COR-L47 (cell line): ENCODE results near the gene EFNA5.

Experiments
- DNase-seq: peaks from one replicate; lab custom pipeline; 2025; lab: John Stamatoyannopoulos, UW

Gene EFNA5

DNA sequence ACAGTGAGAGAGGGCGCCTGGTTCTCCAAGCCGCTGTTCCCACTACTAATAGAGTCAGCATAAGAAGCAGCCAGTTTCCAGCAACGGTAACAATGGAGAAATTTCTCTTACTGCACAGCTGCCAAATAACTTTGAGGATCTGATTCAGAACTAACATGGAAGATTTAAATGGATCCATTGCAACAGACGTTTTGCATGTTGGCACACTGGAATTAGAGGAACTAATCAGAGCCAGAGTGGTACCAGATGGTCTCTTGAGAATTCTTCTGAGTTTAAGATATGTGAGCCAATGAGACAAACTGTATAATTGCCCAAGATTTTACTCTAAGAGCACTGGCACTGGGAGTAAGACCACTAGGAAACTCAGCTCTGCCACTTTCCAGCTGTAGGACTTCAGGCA, 186.5 kb downstream of the EFNA5 start:
- DNase-seq = no peak

DNA sequence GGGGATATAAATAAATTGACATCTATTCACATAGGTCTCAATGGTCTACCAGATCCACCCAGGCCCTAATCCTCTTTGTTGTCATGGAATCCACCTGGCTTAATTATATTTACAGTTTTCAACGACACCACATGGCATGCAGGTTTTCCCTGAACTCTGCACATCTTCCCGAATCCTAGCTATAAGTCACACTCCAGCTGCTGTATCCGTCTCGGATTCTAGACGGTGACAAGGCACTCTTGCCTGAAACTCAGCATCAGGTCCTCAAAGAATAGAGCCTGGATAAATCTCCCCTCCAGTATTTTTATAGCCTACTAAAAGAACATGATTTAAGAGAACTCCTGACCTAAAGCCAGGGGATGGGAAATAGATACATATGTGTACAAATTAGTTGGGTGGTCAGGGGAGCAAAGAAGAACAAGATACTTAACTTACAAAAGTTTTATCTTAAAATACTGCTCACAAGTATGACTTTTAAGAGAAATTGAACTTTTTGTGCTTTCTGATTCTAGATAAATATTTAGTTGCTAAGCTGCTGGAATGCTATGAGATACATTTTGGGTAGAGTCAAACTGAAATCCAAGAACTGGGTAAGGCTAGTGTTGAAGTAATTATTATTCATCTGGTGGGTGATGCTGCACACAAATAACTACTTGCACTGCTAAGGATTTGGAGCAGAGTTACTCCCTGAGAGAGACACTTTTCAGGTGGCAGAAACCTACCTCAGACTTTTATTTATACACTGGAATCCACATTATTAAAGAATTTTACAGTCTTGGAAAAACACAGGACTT, 187.3 kb downstream of the EFNA5 start:
- peak; percentile 29 for DNase-seq

DNA sequence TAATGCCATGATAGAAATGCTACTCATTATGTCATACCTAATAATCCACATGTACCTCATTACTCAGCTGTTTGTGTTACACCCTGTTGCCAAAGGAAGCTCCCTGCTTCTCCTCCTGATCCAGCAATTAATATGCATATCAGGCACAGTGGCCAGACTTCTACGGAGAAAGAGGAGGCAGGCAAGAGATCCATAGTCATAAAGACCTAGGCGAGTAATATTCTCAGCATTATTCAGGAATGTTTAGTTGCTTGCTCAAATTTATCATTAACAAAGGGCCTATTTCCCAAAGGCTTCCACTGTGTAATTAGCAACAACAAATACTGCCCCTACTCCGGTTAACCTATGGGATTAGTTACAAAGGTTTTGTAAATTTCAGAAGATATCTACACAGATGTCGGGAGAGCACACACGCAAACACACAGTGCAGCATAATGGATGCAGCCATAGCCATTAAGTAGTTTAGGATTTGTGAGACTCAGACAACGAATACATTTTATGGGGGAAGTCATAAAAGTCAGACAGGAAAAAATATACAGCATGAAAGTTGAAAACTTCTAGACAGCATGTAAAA, 192.6 kb downstream of the EFNA5 start:
- no peak for DNase-seq

DNA sequence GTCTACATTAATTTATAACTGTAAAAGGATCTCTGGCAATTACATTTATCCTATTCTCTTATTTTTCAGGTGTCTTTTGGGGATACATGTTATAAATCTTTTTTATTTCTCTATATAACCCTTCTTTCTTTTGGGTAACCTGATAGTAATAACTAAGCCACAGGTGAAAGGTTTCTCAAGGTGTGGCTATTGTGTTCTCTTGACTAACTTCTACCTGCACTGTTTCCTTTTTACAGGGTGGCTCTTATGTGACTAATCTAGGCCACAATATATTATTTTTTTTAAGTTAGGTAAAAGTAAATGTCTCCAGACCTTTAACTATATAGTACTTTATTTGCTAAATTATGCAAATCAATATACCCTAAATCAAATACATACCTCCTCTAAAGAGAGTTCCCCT, 193.2 kb downstream of the EFNA5 start:
- no peak for DNase-seq

DNA sequence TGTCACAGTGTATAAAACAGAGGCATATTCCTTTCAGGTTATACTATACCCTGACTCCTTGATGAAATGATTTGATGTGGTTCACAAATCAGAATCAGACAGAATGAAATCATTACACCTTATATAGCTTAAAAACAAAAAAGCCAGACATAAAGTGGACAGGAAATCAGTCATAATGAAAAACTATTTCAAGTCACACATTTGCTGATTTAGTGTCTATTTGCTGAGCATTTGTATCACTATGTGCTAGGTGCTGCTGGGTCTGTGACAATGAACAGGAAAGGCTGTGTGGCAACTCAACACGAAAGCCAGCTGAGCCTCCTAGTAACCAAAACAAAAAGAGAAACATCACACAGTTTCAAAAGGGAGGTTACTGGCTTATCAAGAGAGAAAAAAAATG, 194.0 kb downstream of the EFNA5 start:
- DNase-seq = no peak

DNA sequence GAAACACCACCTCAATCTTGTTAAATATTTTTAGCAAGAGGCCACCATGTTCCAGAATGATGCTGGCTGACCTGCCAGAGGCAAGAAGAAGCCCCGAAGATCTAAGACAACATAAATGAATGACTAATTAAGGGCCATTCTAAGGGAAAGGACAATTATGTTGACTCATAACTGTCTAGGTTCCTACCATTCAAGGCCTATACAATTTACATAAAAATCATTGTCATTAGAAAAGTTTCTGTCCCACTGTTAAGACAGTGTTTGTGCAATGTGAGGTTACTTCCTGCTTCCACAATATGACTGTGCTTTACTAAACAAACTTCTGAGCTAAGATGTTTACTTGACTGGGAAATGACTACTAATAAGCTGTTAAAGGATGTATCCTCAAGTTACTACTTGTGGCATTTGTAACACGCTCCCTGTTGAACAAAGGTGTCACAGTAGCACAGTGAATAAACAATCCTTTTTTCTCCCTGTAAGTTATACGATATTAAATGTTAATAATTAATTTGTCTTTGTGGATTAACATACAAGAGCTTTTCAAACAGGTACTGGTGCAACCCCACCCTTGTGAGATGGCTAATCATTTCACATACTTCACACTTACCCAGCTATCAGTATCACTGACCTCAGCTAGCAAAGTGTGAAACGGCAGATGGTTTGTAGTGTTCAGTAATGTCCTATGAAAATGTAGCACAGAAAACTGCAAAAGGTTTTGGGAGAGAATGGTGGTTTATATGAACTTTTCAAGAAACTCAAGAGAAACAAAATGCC, 195.8 kb downstream of the EFNA5 start:
- DNase-seq = no peak

DNA sequence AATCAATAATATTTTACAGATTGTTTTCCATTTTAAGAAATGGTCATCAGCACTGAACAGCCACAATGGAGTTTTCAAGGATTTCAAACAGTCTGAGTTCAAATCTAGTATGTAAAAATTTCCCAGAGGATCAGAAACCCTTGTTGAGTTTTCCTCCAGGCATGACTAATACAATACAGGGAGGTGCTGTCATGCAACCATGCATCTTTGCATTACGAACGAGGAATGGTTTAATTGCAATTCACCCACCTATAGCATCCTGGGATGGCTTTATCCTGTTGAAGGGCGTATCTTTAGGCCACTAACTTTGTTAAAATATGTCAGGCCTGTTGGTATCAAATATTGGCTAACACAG, 196.4 kb downstream of the EFNA5 start:
- DNase-seq = no peak

DNA sequence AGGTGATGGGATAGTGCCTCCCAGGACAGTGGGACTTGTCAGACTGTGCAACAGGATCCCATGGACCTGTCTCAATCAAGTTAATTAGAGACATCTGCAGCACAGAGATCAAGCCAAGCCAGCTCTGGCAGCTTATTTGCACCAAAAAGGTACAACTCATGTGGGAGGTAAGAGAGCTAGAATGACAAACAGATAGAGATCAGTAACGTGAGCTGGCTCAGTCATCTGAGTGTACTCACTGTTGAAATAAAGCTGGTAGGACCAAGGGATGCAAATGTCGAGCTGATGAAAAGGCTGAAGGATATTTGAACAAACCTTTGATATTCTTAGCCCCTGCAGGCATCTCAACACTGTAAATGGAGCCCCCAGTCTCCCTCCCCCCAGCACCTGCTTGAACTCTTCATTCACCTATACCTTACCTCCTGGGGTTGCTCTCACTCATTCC, 198.1 kb downstream of the EFNA5 start:
- no peak for DNase-seq

DNA sequence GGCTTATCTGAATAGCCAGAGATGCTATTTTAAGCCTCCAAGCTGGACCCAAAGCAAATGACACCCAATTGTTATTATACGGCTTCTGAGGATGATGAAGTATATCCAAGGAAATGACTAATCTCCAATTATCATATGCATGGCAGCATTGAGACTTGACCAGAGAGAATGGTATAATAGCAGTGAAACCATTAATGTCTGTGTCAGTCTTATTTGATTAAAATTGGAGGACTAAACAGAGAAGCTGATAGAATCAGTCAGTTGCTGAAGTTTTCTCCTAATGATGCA, 200.5 kb downstream of the EFNA5 start:
- no peak for DNase-seq

DNA sequence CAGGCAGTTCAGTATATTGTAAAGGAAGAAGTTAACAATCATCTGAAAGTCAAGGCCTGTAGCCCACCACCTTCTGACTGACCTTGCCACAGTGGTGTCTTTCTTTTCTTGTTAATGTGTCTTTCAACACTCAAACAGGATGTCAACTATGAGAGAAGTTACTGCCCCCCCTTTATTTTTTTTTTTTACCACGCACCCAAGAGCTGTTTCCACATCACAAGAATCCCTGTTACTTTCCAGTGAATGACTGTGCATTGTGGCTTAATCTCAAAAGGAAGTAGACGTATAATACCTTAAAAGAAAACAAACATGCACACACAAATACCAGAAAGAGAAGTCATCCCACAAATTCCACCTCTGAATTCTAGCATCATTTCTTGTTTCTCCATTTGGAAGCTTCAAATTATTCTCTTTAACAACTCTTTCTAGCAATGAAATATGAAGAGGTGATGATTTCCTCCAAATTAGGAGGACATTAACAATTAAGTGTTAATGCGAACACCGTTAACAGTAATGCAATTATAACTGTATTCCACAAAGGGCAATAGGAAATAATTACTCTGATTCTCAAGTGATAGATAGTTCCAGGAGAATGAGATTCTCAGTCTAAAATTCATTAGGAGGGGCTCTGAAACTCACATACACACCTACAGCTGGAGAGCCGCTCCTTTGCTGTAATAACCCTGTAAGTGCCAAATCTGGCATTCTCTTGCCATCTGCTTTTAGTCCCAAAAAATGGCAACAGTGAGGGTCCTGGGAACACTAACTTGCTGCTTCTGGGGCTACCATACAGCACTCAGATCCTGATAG, 201.0 kb downstream of the EFNA5 start:
- DNase-seq = no peak

DNA sequence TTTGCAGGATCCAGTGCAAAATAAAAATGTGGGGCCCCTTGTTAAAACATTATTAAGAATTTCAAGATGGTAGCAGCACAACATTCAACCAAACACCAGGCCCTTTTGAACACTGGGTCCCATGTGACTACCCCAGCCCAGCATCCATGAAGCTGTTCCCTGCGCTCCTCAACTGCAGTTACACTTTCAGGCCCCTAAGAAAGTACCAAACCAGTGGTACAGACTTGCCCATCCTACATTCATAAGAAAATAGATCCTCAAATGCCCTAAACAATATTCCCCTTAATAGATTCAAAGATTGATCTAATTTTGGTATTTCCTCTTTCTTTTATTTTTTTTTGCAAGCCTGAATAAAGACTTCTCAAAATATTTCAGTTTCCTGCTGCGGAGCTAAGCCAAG, 201.7 kb downstream of the EFNA5 start:
- no peak for DNase-seq

DNA sequence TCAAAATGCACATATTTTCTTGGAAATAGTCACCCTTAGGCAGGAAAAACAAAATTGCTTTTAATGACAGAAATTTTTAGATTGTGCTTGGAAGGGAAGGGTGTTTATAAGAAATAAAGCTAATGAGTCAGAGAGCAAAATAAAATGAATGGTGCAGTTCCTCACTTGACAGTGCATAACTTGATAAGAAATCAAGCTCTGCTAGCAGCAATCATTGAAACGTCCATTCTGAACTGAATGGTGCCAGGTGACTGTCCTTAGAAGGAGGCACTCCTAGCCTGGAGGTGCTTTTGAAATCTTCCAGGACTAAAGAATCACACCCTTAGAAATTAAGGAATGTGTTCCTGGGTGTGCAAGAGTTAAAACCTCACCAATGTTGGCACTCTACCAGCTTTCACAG, 202.5 kb downstream of the EFNA5 start:
- no peak for DNase-seq

DNA sequence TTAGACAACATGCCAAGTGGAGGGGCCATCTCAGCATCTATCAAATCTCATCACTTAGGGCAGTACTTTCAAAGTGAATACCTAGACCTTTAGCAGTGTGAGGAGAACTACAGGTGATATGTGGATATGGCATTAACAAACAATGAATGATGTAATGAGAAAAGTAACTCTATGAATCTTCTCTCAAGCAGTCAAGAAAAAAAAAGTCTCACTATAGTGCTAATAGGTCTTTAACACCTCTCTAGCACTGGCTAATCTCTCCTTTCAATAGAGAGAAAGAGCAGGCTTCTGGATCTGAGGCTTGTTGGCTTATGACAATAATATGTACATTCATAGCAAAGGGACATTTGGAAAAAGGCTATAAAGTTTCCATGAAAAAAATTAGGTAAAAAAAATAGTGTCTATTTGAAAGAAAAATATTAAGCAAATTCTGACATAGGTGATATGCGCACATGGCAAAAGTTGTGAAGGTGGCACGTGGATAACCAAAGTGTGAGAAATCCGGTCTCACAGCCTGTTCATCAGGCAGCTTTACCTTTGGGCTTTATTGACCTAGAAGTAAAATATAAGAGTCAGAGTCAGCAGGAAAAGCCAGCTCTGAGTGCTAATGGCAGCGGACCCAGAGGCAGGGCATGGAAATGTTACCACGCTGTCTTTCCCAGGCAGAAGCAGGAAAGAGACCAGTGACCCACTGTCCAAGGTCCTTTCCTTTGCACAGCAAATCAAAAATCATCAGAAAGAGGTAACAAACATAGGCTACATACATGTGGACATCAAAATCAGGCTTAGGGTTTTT, 203.4 kb downstream of the EFNA5 start:
- DNase-seq = no peak

DNA sequence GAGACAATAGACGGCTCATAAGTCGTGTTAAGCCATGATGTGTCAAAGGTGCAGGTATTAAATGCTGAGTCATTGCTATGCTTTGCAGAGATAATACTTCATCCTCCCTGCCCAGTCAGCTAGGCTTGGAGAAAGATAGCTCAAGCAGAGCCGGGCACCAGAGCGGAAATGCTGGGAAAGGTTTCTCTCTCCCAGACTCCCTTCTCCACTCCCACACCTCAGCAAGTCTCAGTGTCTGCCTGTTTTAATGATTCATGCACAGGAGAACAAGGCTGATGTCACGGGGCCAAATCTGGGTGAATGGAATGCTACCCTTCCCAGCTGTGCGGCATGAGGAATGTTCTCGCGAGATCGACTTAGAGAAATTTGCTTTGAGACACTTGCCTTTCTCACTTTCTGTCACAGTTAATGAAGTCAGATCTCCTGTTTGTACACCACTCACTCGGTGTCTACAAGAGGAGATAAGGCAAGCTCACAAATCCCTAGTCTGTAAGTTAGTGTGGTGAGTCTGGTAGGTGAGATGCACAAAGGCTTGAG, 204.4 kb downstream of the EFNA5 start:
- DNase-seq = no peak

DNA sequence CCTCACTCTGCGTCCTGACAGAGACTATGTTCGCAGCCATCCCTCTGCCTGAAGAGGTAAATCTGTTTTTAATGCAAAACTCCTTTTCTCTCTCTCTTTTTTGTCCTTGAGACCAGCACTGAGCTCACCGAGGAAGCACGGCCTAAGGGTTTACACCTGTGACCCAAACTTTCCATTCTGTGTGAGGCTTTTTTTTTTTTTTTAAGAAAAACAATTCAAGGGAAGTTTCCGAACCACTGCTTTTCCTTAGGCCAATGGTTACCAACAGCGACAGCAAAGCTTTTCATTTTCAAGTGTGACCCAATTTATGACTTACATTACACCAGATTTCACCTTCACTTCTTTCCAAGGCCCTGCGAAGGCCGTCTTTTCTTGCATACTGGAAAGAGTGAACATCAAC, 205.9 kb downstream of the EFNA5 start:
- no peak for DNase-seq

DNA sequence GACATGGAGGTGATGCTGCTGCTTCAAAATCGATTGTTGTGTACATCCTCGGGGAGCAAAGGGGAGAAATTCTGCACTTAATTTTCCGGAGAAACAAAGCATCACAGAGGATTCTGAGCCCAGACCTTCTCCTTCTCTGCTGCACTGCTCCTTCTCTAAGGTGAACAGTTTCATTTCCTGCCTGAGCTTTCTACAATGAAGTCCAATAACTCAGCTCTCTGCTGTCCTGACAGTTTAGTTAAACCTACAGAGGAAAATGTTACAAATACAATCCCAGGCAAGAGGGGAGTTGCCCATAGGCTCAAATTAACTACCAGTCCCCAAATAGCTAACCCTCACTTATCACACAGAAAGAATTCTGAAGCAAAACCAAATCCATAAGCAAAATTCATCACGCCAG, 206.3 kb downstream of the EFNA5 start:
- DNase-seq = no peak

DNA sequence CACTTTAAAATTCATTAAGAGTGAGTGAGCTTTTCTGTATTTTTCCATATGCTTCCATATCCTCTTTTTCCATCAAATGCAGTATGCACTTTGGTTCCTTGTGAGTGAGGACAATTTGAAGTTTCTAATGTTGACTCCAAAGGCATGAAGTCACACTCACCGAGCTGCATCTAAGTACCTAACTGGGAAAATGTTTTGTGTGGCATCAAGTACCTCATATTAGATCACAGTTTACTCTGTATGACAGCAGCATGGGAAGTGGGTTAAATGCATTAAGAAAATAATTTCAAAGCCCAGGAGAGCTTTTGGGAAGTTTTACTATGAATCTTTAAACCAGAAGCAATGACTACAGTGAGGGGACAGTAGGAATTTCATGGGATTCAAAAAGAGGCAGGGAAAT, 207.0 kb downstream of the EFNA5 start:
- DNase-seq = no peak

DNA sequence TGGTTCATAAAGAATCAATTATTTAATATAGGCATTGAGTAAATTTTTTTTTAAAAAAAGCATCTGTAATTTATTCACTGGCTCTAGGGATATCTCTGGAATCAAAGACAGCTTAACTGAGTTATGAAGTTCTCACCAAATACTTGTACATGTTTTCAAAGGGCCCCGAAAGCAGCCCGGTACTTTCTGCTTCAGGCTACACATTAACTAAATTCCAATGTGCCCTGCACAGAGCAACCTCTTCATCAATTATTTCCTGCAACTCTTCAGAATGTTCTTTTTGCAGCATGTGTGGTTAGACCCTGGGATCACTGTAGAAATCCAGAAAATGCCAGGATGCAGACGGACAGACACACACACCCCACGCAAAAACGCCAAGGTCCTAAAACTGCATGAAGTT, 209.0 kb downstream of the EFNA5 start:
- no peak for DNase-seq

DNA sequence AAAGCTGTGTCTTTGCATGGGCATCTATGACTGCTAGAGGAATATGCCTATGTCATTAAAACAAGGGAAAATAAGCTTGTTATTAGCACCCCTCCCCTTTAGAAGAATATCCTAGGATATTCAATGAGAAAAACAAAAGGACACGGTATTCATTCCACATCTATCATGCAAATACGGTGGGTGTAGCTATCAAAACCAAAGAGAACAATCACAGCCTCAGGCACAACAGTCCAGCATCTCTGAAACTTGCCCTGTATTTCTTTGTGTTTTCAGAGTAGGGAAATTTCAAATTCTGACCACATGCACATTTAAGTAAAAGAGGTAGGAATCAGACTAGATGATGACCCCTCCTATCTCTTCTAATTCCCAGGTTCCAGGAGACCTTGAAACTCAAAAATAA, 209.9 kb downstream of the EFNA5 start:
- no peak for DNase-seq

DNA sequence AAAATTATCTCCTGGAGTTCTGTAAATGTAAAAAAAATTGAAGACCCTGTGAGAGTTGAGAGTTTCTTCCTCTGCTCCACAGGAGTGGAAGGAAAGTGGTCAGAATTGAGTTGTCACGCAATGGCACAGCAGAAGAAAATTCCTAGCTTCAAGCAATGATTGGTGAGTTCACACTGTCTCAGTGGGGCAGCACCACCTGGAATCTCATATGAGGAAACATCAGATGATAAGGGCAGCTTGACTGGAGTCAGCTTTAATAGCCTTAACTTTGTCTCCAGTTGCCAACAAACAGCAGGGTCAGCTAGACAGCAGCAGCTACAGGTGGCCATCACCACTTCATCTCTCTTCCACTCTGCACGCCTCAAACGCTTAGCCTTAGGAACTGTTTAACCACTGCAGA, 211.1 kb downstream of the EFNA5 start:
- no peak for DNase-seq

DNA sequence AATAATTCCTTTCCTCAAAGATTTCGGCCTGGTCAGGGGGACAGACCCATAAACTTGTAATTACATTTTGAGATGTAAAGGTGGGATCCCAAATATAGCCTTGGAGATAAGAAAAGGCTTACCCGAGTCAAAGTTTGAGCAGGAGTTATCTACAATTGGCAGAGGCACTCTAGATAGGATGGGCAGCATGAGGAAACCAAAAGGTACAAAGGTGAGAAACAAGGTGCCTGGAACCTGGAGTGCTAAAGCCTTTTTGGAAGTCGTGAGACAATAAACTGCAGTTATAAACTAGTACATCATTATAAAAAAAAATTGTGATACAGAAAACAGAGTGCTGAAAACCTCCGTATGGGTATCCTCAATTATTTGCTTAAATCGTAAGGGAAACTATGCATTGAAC, 212.4 kb downstream of the EFNA5 start:
- DNase-seq = no peak

DNA sequence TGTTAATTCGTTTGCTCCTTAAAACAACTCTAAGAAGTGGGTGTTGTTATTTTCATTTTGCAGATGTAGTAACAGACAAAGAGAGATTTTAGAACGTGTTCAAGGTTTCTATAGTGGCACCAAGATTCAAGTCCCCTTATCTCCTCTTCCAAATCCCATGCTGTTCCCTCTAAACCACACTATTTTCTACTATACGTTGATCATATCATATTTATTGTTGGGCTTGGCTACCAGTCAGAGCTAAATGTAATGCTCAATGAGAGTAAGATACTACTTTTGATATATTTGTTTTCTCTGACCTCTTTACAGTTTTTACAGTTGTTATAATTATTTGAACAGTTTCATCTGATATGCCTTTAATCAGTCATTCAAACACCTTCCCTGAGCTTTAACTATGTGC, 212.9 kb downstream of the EFNA5 start:
- DNase-seq = no peak
